GM18517 (cell line): ENCODE data around the gene JAKMIP1.
"Not testable (repeated sequence)": the region's sequence is repeated elsewhere in the genome, so short reads cannot be mapped to it uniquely, and the experiment has no call there.

Source experiments
- ATAC-seq: cut with Tn5 transposase; IDR thresholded peaks from one replicate; pipeline ENCODE4 v1.9.1; 2021; ENCODE audit warnings: mild to moderate bottlenecking, moderate library complexity; ENCODE audit not compliant: unreplicated experiment

Gene JAKMIP1

GRCh38 chr4:6229671-6230501 lies 29.5 kb upstream of the JAKMIP1 start:
- no peak for ATAC-seq

GRCh38 chr4:6229095-6229494 lies 28.7 kb upstream of the JAKMIP1 start:
- ATAC-seq, result no peak

GRCh38 chr4:6228158-6229067 lies 28.1 kb upstream of the JAKMIP1 start:
- ATAC-seq, result no peak

GRCh38 chr4:6227412-6228157 lies 27.2 kb upstream of the JAKMIP1 start:
- no peak for ATAC-seq

- ATAC-seq, result no peak
Observed at GRCh38 chr4:6226506-6226905, 26.2 kb upstream of the JAKMIP1 start.

- ATAC-seq, result no peak
Observed at GRCh38 chr4:6225469-6225868, 25.1 kb upstream of the JAKMIP1 start.

- no peak for ATAC-seq
Observed at GRCh38 chr4:6224735-6225134, 24.4 kb upstream of the JAKMIP1 start.

GRCh38 chr4:6222761-6223292 lies 22.5 kb upstream of the JAKMIP1 start:
- ATAC-seq, result no peak

GRCh38 chr4:6221851-6222760 lies 21.8 kb upstream of the JAKMIP1 start:
- ATAC-seq, result no peak

GRCh38 chr4:6221301-6221850 lies 21.0 kb upstream of the JAKMIP1 start:
- no peak for ATAC-seq

GRCh38 chr4:6217716-6218381 lies 17.5 kb upstream of the JAKMIP1 start:
- peak; percentile 86 for ATAC-seq

- no peak for ATAC-seq
Observed at GRCh38 chr4:6216588-6216987, 16.2 kb upstream of the JAKMIP1 start.

GRCh38 chr4:6209921-6210320 lies 9.6 kb upstream of the JAKMIP1 start:
- no peak for ATAC-seq

GRCh38 chr4:6209291-6209690 lies 8.9 kb upstream of the JAKMIP1 start:
- not testable (repeated sequence) for ATAC-seq

- ATAC-seq, result no peak
Observed at GRCh38 chr4:6208416-6208815, 8.1 kb upstream of the JAKMIP1 start.

GRCh38 chr4:6207602-6208001 lies 7.3 kb upstream of the JAKMIP1 start:
- no peak for ATAC-seq

GRCh38 chr4:6206771-6207290 lies 6.5 kb upstream of the JAKMIP1 start:
- no peak for ATAC-seq

- no peak for ATAC-seq
Observed at GRCh38 chr4:6205973-6206372, 5.6 kb upstream of the JAKMIP1 start.

- ATAC-seq, result no peak
Observed at GRCh38 chr4:6205567-6205931, 5.2 kb upstream of the JAKMIP1 start.
